HG02973 (cell line): ENCODE measurements around the gene MTSS2.

Experiments
- ATAC-seq: cut with Tn5 transposase; IDR thresholded peaks from one replicate; pipeline ENCODE4 v1.9.1; 2021; ENCODE audit warnings: moderate library complexity; ENCODE audit not compliant: unreplicated experiment

Gene MTSS2

GRCh38 chr16:70714581-70715054 lies 28.8 kb upstream of the MTSS2 start:
- ATAC-seq: no peak

- ATAC-seq: no peak
Measured at GRCh38 chr16:70713824-70714223, 28.0 kb upstream of the MTSS2 start.

GRCh38 chr16:70713342-70713741 lies 27.5 kb upstream of the MTSS2 start:
- no peak for ATAC-seq

GRCh38 chr16:70712942-70713341 lies 27.1 kb upstream of the MTSS2 start:
- ATAC-seq: no peak

GRCh38 chr16:70712359-70712758 lies 26.5 kb upstream of the MTSS2 start:
- ATAC-seq: no peak

- no peak for ATAC-seq
Measured at GRCh38 chr16:70711211-70712031, 25.6 kb upstream of the MTSS2 start.

- no peak for ATAC-seq
Measured at GRCh38 chr16:70710422-70711210, 24.8 kb upstream of the MTSS2 start.

- ATAC-seq: no peak
Measured at GRCh38 chr16:70709942-70710341, 24.1 kb upstream of the MTSS2 start.

GRCh38 chr16:70709457-70709856 lies 23.6 kb upstream of the MTSS2 start:
- no peak for ATAC-seq

- ATAC-seq: no peak
Measured at GRCh38 chr16:70708366-70709246, 22.8 kb upstream of the MTSS2 start.

- no peak for ATAC-seq
Measured at GRCh38 chr16:70706948-70707465, 21.2 kb upstream of the MTSS2 start.

GRCh38 chr16:70705056-70705455 lies 19.2 kb upstream of the MTSS2 start:
- no peak for ATAC-seq

- ATAC-seq: no peak
Measured at GRCh38 chr16:70704586-70704985, 18.7 kb upstream of the MTSS2 start.

GRCh38 chr16:70703835-70704381 lies 18.1 kb upstream of the MTSS2 start:
- no peak for ATAC-seq

GRCh38 chr16:70703041-70703834 lies 17.4 kb upstream of the MTSS2 start:
- no peak for ATAC-seq

GRCh38 chr16:70702624-70703023 lies 16.8 kb upstream of the MTSS2 start:
- ATAC-seq: no peak

GRCh38 chr16:70701998-70702397 lies 16.1 kb upstream of the MTSS2 start:
- ATAC-seq: no peak

- no peak for ATAC-seq
Measured at GRCh38 chr16:70701596-70701995, 15.7 kb upstream of the MTSS2 start.

GRCh38 chr16:70701036-70701435 lies 15.2 kb upstream of the MTSS2 start:
- no peak for ATAC-seq
